Activated gamma-delta T cell (primary cell): Measurements from ENCODE around the gene MYBPHL.

Experiments used
- DNase-seq: peaks from one replicate; lab custom pipeline; 2025; lab: John Stamatoyannopoulos, UW

Gene MYBPHL

GRCh38 chr1:109264379-109264755, 42.4 kb downstream of the MYBPHL start:
- DNase-seq, result no peak

GRCh38 chr1:109263597-109264378, 43.0 kb downstream of the MYBPHL start:
- peak; percentile 38 for DNase-seq

- DNase-seq, result no peak
Observed at GRCh38 chr1:109263234-109263596, 43.6 kb downstream of the MYBPHL start.

- no peak for DNase-seq
Observed at GRCh38 chr1:109262231-109263055, 44.4 kb downstream of the MYBPHL start.

GRCh38 chr1:109261578-109261977, 45.2 kb downstream of the MYBPHL start:
- DNase-seq, result no peak

- DNase-seq, result no peak
Observed at GRCh38 chr1:109261006-109261405, 45.8 kb downstream of the MYBPHL start.

- DNase-seq, result no peak
Observed at GRCh38 chr1:109259674-109260557, 46.9 kb downstream of the MYBPHL start.

- no peak for DNase-seq
Observed at GRCh38 chr1:109258481-109259466, 48.0 kb downstream of the MYBPHL start.

GRCh38 chr1:109257682-109258421, 49.0 kb downstream of the MYBPHL start:
- DNase-seq, result no peak

- DNase-seq, result no peak
Observed at GRCh38 chr1:109256971-109257681, 49.7 kb downstream of the MYBPHL start.

GRCh38 chr1:109256085-109256484, 50.7 kb downstream of the MYBPHL start:
- no peak for DNase-seq

- DNase-seq, result no peak
Observed at GRCh38 chr1:109255678-109256077, 51.1 kb downstream of the MYBPHL start.

GRCh38 chr1:109255097-109255651, 51.6 kb downstream of the MYBPHL start:
- no peak for DNase-seq

- no peak for DNase-seq
Observed at GRCh38 chr1:109254621-109255096, 52.2 kb downstream of the MYBPHL start.

- no peak for DNase-seq
Observed at GRCh38 chr1:109253803-109254620, 52.8 kb downstream of the MYBPHL start.

- no peak for DNase-seq
Observed at GRCh38 chr1:109252893-109253802, 53.7 kb downstream of the MYBPHL start.
